BE2C (cell line): ENCODE results near the gene TAF12.

Experiments
- DNase-seq: peaks from one replicate; pipeline ENCODE4 v3.0.0-alpha.2; 2020
- H3K27me3 ChIP-seq: fragments of 250-450 bp; sonication (Bioruptor Pico); 2 replicates; pipeline ENCODE4 v1.5.1; 2020; ENCODE audit warnings: mild to moderate bottlenecking
- H3K36me3 ChIP-seq: fragments of 250-450 bp; sonication (Bioruptor Pico); 2 replicates; pipeline ENCODE4 v1.5.1; 2020; ENCODE audit warnings: mild to moderate bottlenecking
- H3K4me1 ChIP-seq: fragments of 250-450 bp; sonication (Bioruptor Pico); 2 replicates; pipeline ENCODE4 v1.5.1; 2020
- H3K4me3 ChIP-seq: 2 replicates; pipeline ENCODE4 v1.5.1; 2011; ENCODE audit warnings: low read depth, low read length
- H3K9me3 ChIP-seq: fragments of 250-450 bp; sonication (Bioruptor Pico); 2 replicates; pipeline ENCODE4 v1.5.1; 2020
- CTCF ChIP-seq: IDR thresholded peaks from 2 replicates; pipeline ENCODE4 v1.5.1; 2012; ENCODE audit warnings: mild to moderate bottlenecking, low read depth, low read length

The TAF12 gene

GRCh38 chr1:28564310-28564709 lies 78.6 kb downstream of the TAF12 start:
- Histone ChIP-seq H3K36me3 (no peaks in the 10 kb centered on the region; the same call in 1 of the 2 replicates), H3K9me3 (no peaks in the 10 kb centered on the region), H3K27me3 (no peaks in the 10 kb centered on the region), H3K4me3 (no peak overlapping the region), H3K4me1 (no peaks in the 10 kb centered on the region)
- no peak for DNase-seq
- no peak for TF ChIP-seq CTCF

- H3K27me3 ChIP-seq: no peaks in the 10 kb centered on the region
- no peak for DNase-seq
- no peak for TF ChIP-seq CTCF
- H3K4me3 ChIP-seq: no peak overlapping the region
- no peaks in the 10 kb centered on the region; the same call in 1 of the 2 replicates for H3K36me3 ChIP-seq
- no peaks in the 10 kb centered on the region for H3K9me3 ChIP-seq
- H3K4me1 ChIP-seq: no peaks in the 10 kb centered on the region
Measured at GRCh38 chr1:28560886-28561285, 82.0 kb downstream of the TAF12 start.
